NOMO-1 (cell line): ENCODE measurements around the gene RBM46.

Experiments
- DNase-seq, 2 experiments: peaks; one replicate each; lab custom pipeline; 2025; ENCODE audit not compliant: unreplicated experiment in 2 of 2; lab: John Stamatoyannopoulos, UW

Gene RBM46

GRCh38 chr4:154781126-154781982, at the start of gene RBM46:
Gene RBM46, plus strand, starts transcription at chr4:154781272. Its CDS starts 15,481 bp downstream, at chr4:154796753.
- no peak for DNase-seq

GRCh38 chr4:154731756-154732155, 49.3 kb upstream of the RBM46 start:
- no peak for DNase-seq

- no peak for DNase-seq
These were observed 48.4 kb upstream of the RBM46 start for GRCh38 chr4:154732669-154733068.

- no peak for DNase-seq
These were observed 44.3 kb upstream of the RBM46 start for GRCh38 chr4:154736770-154737169.

- no peak for DNase-seq
These were observed 42.6 kb upstream of the RBM46 start for GRCh38 chr4:154738426-154738825.

GRCh38 chr4:154739111-154739510, 42.0 kb upstream of the RBM46 start:
- no peak for DNase-seq

- DNase-seq: no peak
These were observed 40.6 kb upstream of the RBM46 start for GRCh38 chr4:154740462-154740861.

- no peak for DNase-seq
These were observed 39.9 kb upstream of the RBM46 start for GRCh38 chr4:154741131-154741665.

- no peak for DNase-seq
These were observed 38.9 kb upstream of the RBM46 start for GRCh38 chr4:154741922-154742850.

GRCh38 chr4:154743683-154744340, 37.3 kb upstream of the RBM46 start, which contains the start of gene LRAT:
Gene LRAT, plus strand, starts transcription at chr4:154744000. Its CDS starts 327 bp downstream, at chr4:154744327.
- DNase-seq: no peak

GRCh38 chr4:154744341-154744926, 36.6 kb upstream of the RBM46 start:
- no peak for DNase-seq

GRCh38 chr4:154757713-154758112, 23.4 kb upstream of the RBM46 start:
- DNase-seq: no peak

GRCh38 chr4:154760895-154761294, 20.2 kb upstream of the RBM46 start:
- no peak for DNase-seq

GRCh38 chr4:154778264-154778663, 2.8 kb upstream of the RBM46 start:
- no peak for DNase-seq

- DNase-seq: no peak
These were observed 1.6 kb upstream of the RBM46 start for GRCh38 chr4:154779362-154779947.

GRCh38 chr4:154781983-154782293, 866 bp downstream of the RBM46 start:
- no peak for DNase-seq

- peak in 1 of 2 experiments; percentile 39 for DNase-seq
These were observed 26.1 kb downstream of the RBM46 start for GRCh38 chr4:154807042-154807630.

GRCh38 chr4:154818230-154818629, 37.2 kb downstream of the RBM46 start:
- no peak for DNase-seq

GRCh38 chr4:154822775-154823174, 41.7 kb downstream of the RBM46 start:
- no peak for DNase-seq

GRCh38 chr4:154836030-154836429, 55.0 kb downstream of the RBM46 start:
- DNase-seq: no peak
